Suprapubic skin (tissue), 4 donors: Measurements from ENCODE around the gene CLCNKB. TPM values are rescaled to one million over a fixed set of nuclear protein-coding genes. Genes with fewer than 3 reads are reported as not detected.

Experiments used
- DNase-seq, 2 donors: peaks; one replicate each; pipeline ENCODE4 v3.0.0-alpha.2; 2019; ENCODE audit warnings: low spot score in 2 of 2
- H3K27ac ChIP-seq: fragments of 200-600 bp; sonication (generic); one replicate; pipeline ENCODE4 v1.5.1; 2019
- H3K27me3 ChIP-seq: fragments of 200-600 bp; sonication (generic); one replicate; pipeline ENCODE4 v1.5.1; 2019
- H3K36me3 ChIP-seq: fragments of 200-600 bp; sonication (generic); one replicate; pipeline ENCODE4 v1.5.1; 2019
- H3K4me1 ChIP-seq: fragments of 200-600 bp; sonication (generic); one replicate; pipeline ENCODE4 v1.5.1; 2019
- H3K4me3 ChIP-seq: fragments of 200-600 bp; sonication (generic); one replicate; pipeline ENCODE4 v1.5.1; 2019; ENCODE audit warnings: mild to moderate bottlenecking
- H3K9me3 ChIP-seq: fragments of 200-600 bp; sonication (generic); one replicate; pipeline ENCODE4 v1.5.1; 2019
- EP300 ChIP-seq: sonication (generic); formaldehyde crosslinking; IDR thresholded peaks from one replicate; pipeline ENCODE4 v1.6.1; 2017; ENCODE audit warnings: antibody characterized with exemption
- POLR2A ChIP-seq, 2 donors: fragments of 450-650 bp; IDR thresholded peaks; one replicate each; pipeline ENCODE4 v1.6.1; 2017; ENCODE audit warnings: antibody characterized with exemption in 2 of 2, mild to moderate bottlenecking in 2 of 2, moderate library complexity in 2 of 2
- POLR2AphosphoS5 ChIP-seq, 3 donors: sonication (generic); formaldehyde crosslinking; IDR thresholded peaks; one replicate each; pipeline ENCODE4 v1.6.1; 2017; ENCODE audit warnings: antibody characterized with exemption in 3 of 3
- WGBS: methylation state at CpG from one replicate; pipeline ENCODE4 v1.1.5; 2018; 5-methylcytosine and 5-hydroxymethylcytosine counted together
- total RNA-seq, 4 donors: library from RNA; depleted of rRNA; stranded (reverse); fragments of >200 nt; gene quantifications; one replicate each; pipeline ENCODE4 v1.1.0, GENCODE V29; 2016
- TF ChIP-seq, protein P1 (sequence below), 2 donors: fragments of 200-600 bp in 1 of 2; fragments of 450-650 bp in 1 of 2; sonication (generic) in 1 of 2; IDR thresholded peaks; one replicate each; pipeline ENCODE4 v1.5.1; 2016 to 2019; ENCODE audit warnings: antibody characterized with exemption in 2 of 2, mild to moderate bottlenecking in 1 of 2, moderate library complexity in 1 of 2

CLCNKB gene
- total RNA-seq, 4 donors from 2014 or later: 0.42 TPM; not detected in 3

DNA sequence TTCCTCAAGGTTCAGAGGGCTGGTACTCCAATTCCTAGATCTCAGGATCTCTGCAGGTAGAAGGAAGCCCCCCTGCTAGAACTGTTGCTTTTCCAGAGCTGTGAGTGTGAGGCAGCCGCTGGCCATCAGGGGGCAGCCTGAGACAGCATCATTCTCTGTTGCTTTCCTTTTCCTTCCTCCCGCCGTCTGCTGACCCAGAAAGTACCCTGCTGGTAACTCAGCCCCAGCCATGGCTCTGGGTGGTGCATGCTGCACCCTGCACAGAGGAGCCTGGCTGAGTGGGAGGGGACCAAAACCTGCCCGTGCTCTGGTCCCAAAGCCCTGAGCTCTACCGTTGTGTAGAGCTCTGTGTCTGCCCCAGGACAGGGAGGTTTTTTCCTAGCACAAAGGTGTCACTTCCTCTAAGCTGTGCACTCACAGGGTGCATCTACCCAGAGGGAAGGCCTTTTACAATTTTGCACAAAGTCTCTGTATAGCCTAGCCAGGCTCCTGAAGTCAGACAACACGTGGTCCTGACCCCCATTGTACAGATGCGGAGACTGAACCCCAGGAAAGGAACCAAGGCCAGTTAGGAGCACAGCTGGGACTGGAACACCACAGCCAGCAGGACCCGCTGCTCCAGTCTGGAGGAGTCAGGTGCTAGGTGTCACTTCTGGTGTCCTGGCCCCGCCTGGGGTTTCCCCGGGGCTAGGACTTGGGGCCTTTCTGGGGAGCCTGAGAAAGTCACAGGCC is 35.5 kb downstream of the CLCNKB start:
- Histone ChIP-seq H3K9me3 (no peaks in the 10 kb centered on the region), H3K27me3 (no peaks in the 10 kb centered on the region), H3K4me1 (peaks cover 61% of the 10 kb centered on the region), H3K27ac (peak overlapping the region; percentile 18), H3K4me3 (no peak overlapping the region), H3K36me3 (no peaks in the 10 kb centered on the region)
- peak in 1 of 2 donors; percentile 86 for DNase-seq
- WGBS: 39% methylated on average over 8 of the region's 10 CpGs
- TF ChIP-seq EP300 (no peak), POLR2A (IDR thresholded peaks at IDR 0.05) (no peak), POLR2AphosphoS5 (IDR thresholded peaks at IDR 0.05) (peak in 1 of 3 donors; percentile 40)
- TF ChIP-seq, protein P1, sequence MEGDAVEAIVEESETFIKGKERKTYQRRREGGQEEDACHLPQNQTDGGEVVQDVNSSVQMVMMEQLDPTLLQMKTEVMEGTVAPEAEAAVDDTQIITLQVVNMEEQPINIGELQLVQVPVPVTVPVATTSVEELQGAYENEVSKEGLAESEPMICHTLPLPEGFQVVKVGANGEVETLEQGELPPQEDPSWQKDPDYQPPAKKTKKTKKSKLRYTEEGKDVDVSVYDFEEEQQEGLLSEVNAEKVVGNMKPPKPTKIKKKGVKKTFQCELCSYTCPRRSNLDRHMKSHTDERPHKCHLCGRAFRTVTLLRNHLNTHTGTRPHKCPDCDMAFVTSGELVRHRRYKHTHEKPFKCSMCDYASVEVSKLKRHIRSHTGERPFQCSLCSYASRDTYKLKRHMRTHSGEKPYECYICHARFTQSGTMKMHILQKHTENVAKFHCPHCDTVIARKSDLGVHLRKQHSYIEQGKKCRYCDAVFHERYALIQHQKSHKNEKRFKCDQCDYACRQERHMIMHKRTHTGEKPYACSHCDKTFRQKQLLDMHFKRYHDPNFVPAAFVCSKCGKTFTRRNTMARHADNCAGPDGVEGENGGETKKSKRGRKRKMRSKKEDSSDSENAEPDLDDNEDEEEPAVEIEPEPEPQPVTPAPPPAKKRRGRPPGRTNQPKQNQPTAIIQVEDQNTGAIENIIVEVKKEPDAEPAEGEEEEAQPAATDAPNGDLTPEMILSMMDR (IDR thresholded peaks at IDR 0.05): peak; percentile 84 to 95

DNA sequence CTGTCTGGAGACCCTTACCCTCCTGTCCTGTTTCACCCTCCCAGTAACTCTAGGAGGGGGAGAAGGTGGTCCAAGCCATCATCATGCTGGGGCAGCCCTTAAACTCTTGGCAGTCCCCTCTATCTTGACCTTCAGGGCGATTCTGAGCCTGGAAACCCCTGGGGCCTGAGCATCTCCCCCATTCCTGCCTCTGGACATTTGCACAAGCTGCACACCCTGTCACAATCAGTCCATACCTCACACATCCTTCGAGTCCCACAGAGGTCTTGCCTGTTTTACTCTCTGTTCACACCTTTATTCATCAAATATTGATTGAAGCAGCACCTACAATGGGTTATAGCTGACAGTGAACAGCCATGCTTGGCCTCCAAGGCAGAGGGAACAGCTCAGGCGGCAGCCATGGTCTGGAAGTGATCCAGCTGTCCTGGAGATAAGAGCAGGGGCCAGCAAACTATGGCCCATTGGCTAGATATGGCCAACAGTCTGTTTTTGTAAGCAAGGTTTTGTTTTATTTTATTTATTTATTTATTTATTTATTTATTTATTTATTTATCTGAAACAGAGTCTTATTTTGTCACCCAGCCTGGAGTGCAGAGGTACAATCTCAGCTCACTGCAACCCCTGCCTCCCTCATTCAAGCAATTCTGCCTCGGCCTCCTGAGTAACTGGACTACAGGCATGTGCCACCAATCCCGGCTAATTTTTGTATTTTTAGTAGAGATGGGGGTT is 37.0 kb downstream of the CLCNKB start:
- Histone ChIP-seq H3K4me1 (peaks cover 47% of the 10 kb centered on the region), H3K27me3 (no peaks in the 10 kb centered on the region), H3K27ac (no peak overlapping the region), H3K36me3 (no peaks in the 10 kb centered on the region), H3K9me3 (no peaks in the 10 kb centered on the region), H3K4me3 (no peak overlapping the region)
- DNase-seq: no peak
- TF ChIP-seq POLR2A (IDR thresholded peaks at IDR 0.05): no peak
- no peak for TF ChIP-seq POLR2AphosphoS5 (IDR thresholded peaks at IDR 0.05)
- TF ChIP-seq EP300: no peak
- TF ChIP-seq, protein P1 (IDR thresholded peaks at IDR 0.05): no peak
- 88% methylated on average over 5 of the region's 5 CpGs for WGBS

DNA sequence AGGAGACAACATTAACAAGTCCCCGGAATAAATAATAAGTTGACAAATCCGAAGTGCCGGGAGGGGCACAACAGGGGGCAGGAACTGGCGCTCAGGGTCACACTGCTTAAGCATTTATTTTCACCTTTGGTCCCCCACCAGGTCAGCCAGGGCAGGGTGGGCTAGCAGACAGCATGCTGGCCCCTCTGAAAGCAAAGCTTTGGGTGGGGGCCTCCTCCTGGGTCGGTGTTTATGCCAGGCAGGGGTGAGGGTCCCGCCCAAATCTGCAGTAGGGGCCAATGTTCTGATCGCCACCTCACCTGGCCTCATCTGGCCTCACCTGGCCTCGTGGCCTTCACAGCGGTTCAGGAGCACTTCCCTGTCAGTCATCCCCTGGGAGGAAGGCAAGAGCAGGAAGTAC is 38.1 kb downstream of the CLCNKB start:
- no peak overlapping the region for H3K27ac ChIP-seq
- H3K27me3 ChIP-seq: no peaks in the 10 kb centered on the region
- DNase-seq: no peak
- 82% methylated on average over 9 of the region's 9 CpGs for WGBS
- no peaks in the 10 kb centered on the region for H3K36me3 ChIP-seq
- no peaks in the 10 kb centered on the region for H3K9me3 ChIP-seq
- TF ChIP-seq EP300: no peak
- TF ChIP-seq, protein P1 (IDR thresholded peaks at IDR 0.05): no peak
- TF ChIP-seq POLR2A (IDR thresholded peaks at IDR 0.05): no peak
- no peak for TF ChIP-seq POLR2AphosphoS5 (IDR thresholded peaks at IDR 0.05)
- H3K4me3 ChIP-seq: no peak overlapping the region
- H3K4me1 ChIP-seq: peaks cover 36% of the 10 kb centered on the region

DNA sequence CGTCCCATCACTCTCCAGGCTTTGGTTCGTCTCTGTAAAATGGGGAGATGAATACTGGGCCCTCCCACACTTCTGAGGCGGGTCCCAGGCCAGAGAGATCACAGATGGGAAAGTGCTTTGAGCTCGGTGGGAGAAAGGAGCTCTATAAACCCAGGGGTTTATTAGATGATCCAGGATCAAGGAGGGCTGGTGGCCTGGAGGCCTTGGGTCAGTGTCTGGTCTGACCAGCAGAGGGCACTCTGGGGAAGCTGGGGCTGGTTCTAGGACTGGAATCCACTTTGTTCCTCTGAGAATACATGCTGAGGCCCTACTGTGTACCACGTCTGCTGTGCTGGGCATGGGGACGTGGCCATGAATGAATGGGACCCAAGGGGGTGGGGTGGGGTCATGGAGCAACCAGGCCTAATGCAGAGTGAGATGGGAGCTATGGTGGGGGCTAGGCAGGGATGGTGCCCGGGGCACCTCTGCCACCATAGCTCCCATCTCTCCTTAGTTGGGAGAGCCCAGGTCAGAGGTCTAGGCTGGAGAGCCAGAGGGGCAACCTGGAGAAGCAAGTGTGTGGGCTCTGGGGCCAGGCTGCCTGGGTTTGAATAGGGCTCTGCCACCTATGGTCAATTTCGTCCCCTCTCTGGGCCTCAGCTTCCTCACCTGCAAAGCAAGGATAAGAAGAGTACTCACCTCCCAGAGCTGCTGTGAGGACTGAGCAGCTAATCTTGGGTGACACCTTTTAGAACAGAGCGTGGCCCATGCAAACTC is 38.9 kb downstream of the CLCNKB start:
- H3K4me3 ChIP-seq: no peak overlapping the region
- no peak overlapping the region for H3K27ac ChIP-seq
- TF ChIP-seq POLR2AphosphoS5 (IDR thresholded peaks at IDR 0.05): no peak
- TF ChIP-seq, protein P1 (IDR thresholded peaks at IDR 0.05): peak; percentile 50 to 82
- H3K36me3 ChIP-seq: no peaks in the 10 kb centered on the region
- H3K27me3 ChIP-seq: no peaks in the 10 kb centered on the region
- WGBS: 74% methylated on average over 8 of the region's 9 CpGs
- DNase-seq: no peak
- peaks cover 28% of the 10 kb centered on the region for H3K4me1 ChIP-seq
- no peaks in the 10 kb centered on the region for H3K9me3 ChIP-seq

DNA sequence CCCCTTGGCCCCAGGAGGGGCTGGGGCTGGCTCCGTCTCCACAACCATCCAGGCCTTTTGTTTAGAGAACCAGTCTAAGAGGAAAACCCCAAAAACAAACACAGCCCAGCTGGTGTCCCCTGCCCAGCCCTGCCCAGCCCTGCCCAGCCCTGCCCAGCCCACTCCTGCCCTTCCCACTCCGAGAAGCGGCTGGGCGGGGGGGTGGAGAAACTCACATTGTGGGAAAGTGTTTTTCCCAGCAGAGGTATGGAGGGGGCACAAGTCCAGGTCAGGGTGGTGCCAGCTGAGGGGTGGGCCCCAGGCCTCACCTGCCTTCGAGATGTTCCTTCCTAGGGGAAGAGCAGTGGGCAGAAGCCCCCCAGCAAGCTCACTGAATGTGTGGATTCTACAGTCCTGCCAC is 39.9 kb downstream of the CLCNKB start:
- Histone ChIP-seq H3K4me1 (peaks cover 33% of the 10 kb centered on the region), H3K4me3 (no peak overlapping the region), H3K9me3 (no peaks in the 10 kb centered on the region), H3K36me3 (no peaks in the 10 kb centered on the region), H3K27me3 (no peaks in the 10 kb centered on the region), H3K27ac (no peak overlapping the region)
- no peak for TF ChIP-seq POLR2AphosphoS5 (IDR thresholded peaks at IDR 0.05)
- TF ChIP-seq EP300: no peak
- TF ChIP-seq, protein P1 (IDR thresholded peaks at IDR 0.05): no peak
- no peak for TF ChIP-seq POLR2A (IDR thresholded peaks at IDR 0.05)
- 51% methylated on average over 3 of the region's 5 CpGs for WGBS
- DNase-seq: no peak
